ENCODE measurements around the gene POP7.

Gene POP7

GRCh38 chr7:100726996-100727761, 21.3 kb downstream of the POP7 start:
- DNase-seq, result no peak

GRCh38 chr7:100728196-100728595, 22.3 kb downstream of the POP7 start:
- DNase-seq, result no peak

- no peak for DNase-seq
Observed at GRCh38 chr7:100730136-100730800, 24.3 kb downstream of the POP7 start.

GRCh38 chr7:100731937-100732636, 26.2 kb downstream of the POP7 start:
- DNase-seq, result no peak

- DNase-seq, result no peak
Observed at GRCh38 chr7:100735730-100736129, 29.8 kb downstream of the POP7 start.

GRCh38 chr7:100736671-100737070, 30.8 kb downstream of the POP7 start:
- no peak for DNase-seq

GRCh38 chr7:100739934-100740333, 34.0 kb downstream of the POP7 start:
- DNase-seq, result no peak

- no peak for DNase-seq
Observed at GRCh38 chr7:100744605-100745004, 38.7 kb downstream of the POP7 start.

GRCh38 chr7:100745184-100745583, 39.3 kb downstream of the POP7 start:
- DNase-seq, result no peak

GRCh38 chr7:100752994-100753393, 47.1 kb downstream of the POP7 start:
- no peak for DNase-seq

- DNase-seq, result no peak
Observed at GRCh38 chr7:100753750-100754149, 47.8 kb downstream of the POP7 start.
